ENCODE measurements around the gene FANCC. TPM values are rescaled to one million over a fixed set of nuclear protein-coding genes. Genes with fewer than 3 reads are reported as not detected.
"Not testable (repeated sequence)": the region's sequence is repeated elsewhere in the genome, so short reads cannot be mapped to it uniquely, and the experiment has no call there.

FANCC gene
- total RNA-seq, 1 experiment from 2014 or later = 7.9 TPM

DNA sequence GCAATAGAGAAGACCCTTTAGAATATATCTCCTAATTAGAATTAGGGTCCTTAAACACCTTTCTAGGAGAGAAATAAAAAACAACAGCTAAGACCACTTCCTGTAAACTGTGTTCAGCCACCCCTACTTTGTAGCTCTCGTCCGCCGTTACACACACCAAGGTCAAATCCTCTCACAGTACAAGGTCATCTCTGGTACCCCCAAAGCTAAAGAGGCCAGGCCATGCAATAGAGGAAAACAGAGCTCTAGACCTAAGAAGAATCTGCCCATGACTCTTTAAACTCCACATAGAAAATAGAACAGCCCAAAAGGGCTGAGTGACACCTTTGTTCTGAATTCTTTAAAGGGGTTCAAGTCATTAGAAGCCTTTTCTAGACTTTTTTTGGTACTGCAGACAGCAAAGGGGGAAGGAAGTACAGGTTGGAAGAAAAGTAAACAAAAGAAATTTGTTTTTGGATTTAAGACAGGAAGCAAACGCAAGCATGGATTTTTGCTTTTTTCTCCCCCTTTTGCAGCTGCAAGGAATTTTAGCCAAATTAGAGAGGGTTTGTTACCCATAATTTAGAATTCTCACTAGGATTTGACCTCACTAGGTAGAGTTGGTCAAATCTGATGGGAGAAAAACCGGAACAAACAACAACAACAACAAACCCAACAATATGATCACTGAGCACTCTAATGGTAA lies 13.4 kb upstream of the FANCC start:
- DNase-seq (ENCODE audit: low read depth) = no peak

DNA sequence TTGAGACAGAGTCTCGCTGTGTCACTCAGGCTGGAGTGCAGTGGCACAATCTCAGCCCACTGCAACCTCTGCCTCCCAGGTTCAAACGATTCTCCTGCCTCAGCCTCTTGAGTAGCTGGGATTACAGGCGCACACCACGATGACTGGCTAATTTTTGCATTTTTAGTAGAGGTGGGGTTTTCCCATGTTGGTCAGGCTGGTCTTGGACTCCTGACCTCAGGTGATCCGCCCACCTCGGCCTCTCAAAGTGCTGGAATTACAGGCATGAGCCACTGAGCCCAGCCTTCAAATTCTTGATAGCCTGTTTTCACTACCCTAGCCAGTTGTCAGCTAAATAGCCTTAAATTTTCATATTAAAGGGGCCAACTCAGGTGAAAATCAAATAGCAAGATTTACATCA lies 11.6 kb upstream of the FANCC start:
- not testable (repeated sequence) for DNase-seq (ENCODE audit: low read depth)

DNA sequence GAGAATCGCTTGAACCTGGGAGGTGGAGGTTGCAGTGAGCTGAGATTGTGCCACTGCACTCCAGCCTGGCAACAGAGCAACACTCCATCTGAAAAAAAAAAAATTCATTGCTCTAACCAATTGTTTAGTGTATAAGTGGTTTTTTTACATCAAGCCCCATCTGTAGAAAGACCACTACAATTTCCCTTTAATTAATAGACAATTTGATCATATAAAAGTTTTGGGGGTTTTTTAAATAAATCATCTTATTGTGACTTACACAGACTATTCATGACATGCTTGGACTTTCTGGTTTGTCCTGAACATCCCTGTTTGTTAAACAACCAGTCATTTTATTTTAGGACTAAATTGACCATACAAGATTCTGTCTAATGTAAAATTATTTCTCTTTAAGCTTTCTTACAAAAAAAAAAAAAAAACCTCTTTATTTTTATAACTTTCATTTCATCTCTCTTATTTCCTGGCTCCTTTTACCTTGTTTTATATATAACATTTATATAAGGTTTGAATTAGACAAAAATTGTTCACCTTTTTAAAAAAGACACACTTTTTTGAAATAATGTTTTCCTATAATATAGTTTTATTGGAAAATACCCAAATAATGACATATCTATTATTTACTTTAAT lies 9.8 kb upstream of the FANCC start:
- DNase-seq (ENCODE audit: low read depth) = no peak

DNA sequence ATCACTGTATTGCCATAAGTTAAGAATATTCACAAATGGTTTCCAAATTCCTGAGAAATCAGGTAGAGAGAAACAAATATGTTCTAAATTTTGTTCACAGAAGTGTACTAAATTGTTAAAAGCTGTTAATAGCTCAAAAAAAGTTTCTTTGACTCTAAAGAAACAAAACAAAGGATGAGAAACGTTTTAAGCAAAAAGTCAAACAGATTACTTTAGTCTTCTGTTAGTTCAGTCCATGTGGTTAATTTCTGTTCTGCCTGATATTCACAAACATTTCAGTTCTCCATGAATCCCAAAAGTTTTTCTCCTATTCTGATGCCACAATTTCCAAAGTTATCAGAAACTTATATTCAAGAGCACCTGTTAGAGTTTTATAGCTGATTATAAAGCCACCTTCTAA lies 7.7 kb upstream of the FANCC start:
- no peak for DNase-seq (ENCODE audit: low read depth)

DNA sequence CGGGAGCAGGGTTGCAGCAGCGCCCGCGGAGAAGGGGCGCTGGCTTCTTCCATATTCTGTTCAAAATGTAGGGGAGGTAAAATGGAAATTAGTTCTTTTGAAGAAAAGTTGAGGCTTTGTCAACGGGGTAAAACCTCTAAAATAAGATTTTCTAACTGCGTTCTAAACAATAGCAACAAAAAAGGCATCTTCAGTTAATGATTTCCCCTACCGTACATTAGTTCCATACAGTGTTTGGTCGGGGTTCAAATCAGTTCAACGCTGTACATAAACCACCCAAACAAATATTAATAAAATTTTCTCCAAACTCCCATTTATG lies 343 bp upstream of the FANCC start:
- DNase-seq (ENCODE audit: low read depth) = no peak

DNA sequence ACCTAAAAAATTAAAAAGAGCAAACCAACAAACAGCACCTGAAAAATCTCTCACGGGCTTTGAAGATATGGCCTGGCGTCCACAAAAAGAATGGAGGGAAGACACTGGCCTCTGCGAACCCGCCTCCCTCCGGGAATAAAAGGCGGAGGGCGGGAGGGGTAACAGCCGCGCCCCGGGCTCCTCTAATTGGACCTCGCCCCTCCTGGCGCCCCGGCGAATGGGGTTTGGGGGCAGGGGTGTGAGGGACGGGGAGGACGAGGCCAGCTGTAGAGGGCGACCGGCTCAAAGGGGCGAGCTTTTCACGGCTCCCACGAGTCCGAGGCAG lies 753 bp downstream of the FANCC start:
- DNase-seq (ENCODE audit: low read depth) = peak; percentile 83

DNA sequence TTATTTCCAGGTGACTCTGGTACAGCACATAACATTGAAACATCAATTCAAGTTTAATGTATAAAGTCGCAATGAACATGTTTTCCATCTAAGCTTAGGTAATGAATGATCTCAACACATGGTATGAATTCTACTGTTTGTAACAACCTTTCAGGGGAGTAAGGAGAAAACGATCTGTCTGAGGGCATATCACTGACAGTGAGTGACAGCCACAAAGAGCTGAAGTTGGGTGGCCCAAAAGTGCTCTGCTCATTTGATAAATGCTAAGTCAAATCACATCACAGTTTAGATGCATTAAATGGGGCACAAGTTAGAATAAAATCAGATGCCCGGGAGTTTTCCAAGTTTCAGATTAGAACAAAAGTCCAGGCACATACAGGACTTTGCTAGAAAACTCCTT lies 1.2 kb downstream of the FANCC start:
- DNase-seq (ENCODE audit: low read depth) = no peak

DNA sequence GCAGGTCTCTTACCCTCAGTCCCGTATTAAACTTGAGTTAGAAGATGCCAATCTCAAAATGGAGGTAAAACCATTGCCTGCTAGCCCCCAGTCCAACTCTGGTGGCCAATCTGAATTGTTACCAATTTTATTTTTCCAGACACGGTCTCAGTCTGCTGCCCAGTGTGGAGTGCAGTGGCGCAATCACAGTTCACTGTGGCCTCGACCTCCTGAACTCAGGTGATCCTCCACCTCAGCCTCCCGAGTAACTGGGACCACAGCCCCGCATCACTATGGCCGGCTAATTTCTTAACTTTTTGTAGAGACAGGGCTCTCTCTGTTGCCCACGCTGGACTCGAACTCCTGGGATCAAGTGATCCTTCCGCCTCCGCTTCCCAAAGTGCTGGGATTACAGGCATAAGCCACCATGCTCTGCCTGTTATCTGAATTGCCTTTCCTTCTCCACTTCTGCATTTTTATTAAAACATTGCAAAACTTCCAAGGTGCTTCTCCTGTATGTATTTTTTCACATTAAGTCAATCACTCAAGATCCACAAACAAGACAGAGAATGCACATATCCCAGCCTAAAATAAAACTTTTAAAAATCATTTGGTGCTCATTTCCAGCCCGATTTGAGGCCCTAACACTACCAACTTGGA lies 2.3 kb downstream of the FANCC start:
- DNase-seq (ENCODE audit: low read depth) = no peak

DNA sequence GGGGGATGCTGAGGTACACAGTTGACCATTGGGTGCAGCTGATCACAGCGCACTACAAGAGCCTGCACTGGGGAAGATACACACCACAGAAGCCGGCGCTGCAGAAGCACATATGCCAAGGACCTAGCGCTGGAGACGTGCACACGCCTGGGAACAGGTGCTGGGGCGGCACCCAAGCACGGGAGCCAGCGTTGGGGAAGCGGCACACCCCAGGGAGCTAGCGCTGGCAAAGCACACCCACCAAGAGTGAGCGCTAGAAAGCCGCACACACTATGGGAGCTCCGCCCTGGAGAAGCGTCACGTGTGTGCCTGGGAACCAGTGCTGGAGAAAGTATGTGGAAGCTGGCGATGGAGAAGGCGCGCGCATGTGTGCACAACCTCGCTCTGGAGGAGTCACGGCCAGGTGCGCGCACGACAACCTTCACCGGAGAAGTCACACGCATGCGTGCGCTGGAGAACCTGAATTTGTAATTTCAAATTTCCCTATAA lies 4.5 kb downstream of the FANCC start:
- peak; percentile 78 for DNase-seq (ENCODE audit: low read depth)

DNA sequence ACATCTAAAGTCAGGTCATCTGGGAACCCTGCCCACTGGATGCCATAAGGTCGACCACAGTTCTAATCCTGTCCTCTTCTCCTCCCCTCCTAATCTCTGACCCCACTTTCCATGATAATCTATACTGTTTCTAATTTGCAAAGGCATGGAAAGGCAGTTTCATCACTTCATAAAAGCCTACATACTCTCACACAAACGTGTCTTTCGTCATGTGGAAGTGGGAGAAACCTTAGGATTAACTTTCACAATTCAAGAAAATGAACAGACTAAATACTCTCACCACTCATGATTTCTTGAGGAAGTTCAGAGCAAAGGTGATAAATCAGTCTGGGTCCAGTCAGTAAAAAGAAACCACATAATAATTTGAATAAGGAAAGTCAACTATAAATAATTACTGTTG lies 5.5 kb downstream of the FANCC start:
- DNase-seq (ENCODE audit: low read depth) = no peak

DNA sequence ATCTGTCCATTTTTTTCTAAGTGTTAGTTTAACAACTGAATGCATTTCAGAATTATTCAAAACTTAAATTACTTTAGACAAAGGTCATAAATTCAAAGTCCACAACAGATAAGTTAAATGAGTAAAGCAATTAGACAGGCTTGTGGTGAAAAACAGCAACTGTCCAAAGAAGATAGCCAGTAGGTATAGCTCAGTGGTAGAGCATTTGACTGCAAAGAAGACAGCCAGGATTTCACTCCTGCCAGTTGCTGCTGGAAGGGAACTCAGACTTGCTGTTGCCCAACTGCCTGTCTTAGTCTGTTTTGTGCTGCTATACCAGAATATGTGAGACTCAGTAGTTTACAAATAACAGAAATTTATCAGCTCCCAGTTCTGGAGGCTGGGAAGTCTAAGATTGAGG lies 10.0 kb downstream of the FANCC start:
- DNase-seq (ENCODE audit: low read depth) = no peak

DNA sequence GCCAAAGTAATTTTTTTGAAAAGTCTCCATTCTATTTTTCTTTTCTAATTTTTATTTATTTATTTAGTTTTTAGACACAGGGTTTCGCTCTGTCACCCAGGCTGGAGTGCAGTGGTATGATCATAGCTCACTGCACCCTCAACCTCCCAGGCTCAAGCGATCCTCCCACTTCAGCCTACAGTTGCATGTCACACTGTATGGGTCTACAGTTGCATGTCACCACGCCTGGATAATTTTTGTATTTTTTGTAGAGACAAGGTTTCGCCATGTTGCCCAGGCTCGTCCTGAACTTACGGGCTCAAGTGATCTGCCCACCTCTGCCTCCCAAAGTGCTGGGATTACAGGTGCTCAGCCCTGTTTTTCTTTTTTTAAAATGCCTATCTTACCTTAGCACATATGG lies 10.7 kb downstream of the FANCC start:
- no peak for DNase-seq (ENCODE audit: low read depth)

DNA sequence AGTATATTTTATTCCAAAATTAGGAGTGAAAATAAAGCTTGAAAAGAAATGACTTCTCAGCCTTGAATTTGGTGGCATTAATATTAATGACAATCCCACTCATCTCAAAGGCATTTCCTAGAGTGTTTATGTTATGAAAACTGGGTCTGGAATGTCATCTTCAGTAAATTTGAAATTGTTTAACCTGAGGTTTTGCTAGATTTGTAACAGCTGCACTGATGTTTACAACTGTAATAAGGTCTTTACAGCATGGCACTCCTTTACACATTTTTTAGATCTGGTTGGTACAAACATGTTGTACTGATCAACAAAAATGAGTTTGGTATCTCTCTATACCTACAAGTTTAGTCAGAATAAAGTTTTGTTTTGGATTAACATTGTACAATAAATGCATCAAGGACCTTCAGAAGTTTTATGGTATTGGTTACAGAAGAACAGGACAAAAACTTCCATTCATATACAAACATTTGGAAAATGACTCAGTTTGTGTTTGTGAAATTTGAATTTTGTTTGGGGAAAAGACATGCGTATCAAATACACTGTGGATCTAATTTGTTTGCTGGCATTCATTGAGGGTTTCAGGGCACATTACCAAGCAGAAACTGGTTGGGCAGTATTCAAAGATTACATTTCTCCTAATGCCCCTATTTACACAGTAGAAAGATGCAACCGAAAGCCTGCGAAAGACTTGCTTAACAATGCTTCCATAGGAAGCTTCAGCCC lies 11.6 kb downstream of the FANCC start:
- no peak for DNase-seq (ENCODE audit: low read depth)

DNA sequence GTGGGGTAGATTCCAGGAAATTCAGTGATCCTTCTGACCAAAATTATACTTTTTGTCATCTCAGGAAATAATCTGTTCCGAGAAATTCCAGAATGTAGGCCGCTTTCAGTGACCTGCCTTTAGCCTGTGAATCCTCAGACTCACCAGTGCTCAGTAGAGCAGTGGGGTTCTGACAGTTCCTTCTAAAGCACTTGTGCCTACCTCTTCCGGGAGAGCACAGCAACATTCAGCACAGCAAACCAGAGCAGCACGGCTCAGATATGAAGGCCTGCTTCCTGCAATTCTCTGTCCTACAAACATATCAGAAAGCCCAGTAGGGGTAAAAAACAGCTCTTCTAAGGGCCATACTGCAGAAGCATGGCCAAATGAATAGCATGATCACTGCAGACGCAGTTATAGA lies 15.0 kb downstream of the FANCC start:
- DNase-seq (ENCODE audit: low read depth) = no peak

DNA sequence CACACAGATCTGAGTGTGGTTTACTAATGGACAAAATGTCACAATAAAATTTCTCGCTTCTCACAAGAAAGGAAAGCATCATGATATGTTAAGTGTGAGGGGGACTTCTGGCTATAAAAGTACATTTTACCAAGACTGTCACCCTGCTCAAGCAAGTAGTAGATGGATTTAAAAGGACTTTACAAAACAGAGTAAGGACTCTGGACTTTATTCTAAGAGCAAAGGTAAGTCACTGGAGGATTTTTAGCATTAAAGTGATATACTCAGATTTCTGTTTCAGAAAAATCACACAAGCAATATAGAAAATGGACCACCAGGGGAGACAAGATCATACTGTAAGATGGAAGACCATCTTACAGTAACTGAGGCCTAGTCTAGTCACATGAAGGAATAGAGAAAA lies 19.7 kb downstream of the FANCC start:
- DNase-seq (ENCODE audit: low read depth) = no peak

DNA sequence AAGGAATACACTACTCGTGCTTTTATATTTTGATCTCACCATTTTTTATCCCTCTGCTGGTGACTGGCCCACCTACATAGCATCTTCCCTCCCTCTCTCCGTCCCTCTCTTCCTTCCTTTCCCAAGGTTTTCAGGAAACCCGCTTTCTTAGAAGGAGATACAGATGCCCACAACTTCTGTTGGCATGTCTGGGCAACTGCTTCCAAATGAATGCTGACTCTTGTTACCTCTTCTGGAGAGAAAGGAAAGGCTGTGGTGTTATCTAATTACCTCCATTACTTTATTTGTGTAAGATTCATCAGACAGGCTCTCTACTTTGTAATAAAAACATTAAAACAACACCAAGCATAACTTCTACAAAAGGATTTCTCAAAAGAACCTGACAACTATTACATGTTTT lies 20.2 kb downstream of the FANCC start:
- DNase-seq (ENCODE audit: low read depth) = no peak

DNA sequence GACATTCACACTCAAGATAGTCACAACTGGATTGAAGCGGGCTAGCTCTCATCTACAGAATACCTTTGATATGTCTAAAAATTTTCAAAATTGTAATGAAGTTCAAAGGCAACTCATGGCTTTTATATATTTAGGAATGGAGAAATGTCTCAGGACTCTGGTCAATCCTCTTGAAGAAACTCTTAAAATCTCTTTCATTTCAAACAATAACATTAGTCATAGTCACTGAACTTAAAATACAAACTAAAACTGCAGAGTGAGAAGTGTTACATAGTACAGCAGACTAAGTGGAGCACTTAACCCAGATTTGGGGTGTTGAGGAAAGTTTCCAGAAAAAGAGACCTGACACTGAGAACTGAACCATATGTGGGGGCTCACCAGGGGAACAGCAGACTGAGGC lies 20.7 kb downstream of the FANCC start:
- DNase-seq (ENCODE audit: low read depth) = no peak

DNA sequence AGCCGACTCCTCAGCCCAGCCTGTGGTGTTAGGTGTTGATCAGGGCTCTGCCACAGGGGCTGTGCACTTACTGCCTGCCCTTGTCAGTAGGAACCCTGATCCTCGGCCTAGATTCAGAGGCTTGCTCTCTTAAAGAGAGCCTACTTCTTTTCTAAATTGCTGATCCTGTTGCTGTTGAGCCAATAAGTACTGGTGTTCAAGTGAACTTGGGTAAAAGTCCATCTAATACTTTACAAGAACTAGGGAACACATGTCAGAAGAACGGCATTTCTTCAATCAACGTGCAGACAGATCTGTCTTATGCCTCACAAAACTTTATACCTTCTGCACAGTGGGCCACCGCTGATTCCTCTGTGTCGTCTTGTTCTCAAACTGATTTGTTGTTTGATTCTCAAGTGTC lies 24.2 kb downstream of the FANCC start:
- DNase-seq (ENCODE audit: low read depth) = not testable (repeated sequence)

DNA sequence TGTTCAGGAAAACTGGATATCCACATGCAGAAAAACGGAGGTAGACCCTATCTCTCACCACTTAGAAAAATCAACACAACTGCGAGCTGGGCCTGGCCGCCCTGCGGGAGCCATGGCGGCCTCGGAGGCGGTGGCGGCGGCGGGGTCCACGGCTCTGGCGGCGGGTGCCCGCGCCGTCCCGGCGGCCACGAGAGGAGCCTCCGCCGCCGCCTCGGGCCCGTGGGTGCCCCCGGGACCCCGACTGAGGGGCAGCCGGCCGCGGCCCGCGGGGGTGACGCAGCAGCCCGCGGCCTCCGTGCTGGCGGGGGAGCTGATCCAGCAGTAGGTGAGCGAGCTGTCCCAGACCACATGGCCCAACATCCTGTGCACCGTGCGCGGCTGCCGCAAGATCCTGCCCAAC lies 25.3 kb downstream of the FANCC start:
- no peak for DNase-seq (ENCODE audit: low read depth)

DNA sequence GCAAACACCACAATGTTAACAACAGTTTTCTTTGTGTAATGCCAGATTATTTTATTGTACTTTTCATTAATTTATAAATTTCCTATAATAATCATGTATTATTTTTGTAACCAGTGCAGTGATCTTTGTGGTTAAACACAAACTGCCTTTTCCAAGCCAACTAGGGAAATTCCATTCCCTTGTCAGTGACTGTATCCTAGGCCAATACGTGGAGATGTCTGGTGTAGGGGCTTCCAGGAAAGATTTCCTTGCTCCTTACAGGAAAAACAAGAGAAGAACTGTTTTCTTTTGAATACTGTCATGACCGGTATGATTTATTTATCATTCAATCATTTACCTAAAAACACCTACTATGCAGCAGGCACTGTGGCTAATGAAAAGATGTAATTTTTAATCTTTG lies 31.4 kb downstream of the FANCC start:
- no peak for DNase-seq (ENCODE audit: low read depth)

DNA sequence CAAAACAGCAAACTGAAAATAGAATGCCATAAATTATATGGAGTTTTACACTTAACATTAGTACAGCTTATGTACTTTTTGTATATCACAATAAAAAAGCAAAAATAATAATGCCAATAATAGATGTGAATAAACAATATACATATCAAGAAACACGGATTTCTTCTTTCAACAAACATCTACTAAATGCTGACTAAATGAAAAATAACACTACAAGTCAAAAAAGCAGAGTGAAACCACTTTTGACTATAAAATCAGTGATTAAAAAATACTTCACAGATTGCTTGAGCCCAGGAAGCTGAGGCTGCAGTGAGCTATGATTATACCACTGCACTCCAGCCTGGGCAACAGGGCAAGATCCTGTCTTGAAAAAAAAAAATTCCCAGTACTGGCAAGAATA lies 32.2 kb downstream of the FANCC start:
- DNase-seq (ENCODE audit: low read depth) = no peak

DNA sequence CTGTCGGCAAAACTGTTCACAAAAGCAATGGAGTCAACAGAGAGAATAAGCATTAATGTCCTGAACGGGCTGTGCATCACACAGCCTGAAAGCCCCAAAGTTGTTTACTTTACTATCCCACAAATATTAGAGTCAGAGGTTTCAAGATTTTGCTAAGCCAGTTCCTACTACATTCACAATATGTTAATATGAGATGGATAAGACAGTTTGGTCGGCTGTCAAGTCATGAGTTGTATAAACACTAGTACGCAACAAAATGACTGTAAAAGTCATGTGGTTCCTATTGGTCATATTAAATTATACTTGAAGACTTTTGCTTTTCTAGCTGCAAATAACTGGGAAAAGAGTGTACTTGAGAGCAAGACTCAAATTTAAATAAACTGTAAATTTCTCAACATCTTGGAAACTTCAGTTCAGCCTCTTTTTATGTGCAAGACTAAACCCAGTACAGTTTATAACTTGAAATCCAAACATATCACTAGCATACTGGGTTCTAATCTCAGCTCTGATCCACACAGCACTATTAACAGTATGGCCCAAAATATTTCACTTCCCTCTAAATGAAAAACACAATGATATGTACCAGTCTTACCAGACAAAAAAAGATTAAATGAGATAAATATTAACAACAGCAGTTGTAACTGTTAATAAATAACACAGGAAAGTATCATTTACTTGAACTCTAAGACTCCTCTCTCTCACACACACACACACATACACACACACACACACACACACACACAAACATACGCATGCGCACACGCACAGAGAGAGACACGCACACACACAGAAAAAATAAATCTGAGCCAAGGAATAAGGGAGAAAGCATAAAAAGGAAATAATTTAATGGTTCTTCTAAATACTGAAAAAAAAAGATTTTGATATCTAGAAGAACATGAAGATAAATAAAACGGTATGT lies 33.1 kb downstream of the FANCC start:
- DNase-seq (ENCODE audit: low read depth) = no peak

Measured in RPMI7951 (cell line).